H4 (cell line): ENCODE data around the gene CACNA1C. TPM values are rescaled to one million over a fixed set of nuclear protein-coding genes. Genes with fewer than 3 reads are reported as not detected.
"Not testable (repeated sequence)": the region's sequence is repeated elsewhere in the genome, so short reads cannot be mapped to it uniquely, and the experiment has no call there.

Experiments used
- DNase-seq: peaks from one replicate; pipeline ENCODE4 v3.0.0-alpha.2; 2015; ENCODE audit warnings: low spot score
- total RNA-seq: library from RNA; depleted of rRNA; stranded (reverse); fragments of >200 nt; shearing (Covaris generic); gene quantifications from 2 replicates; pipeline ENCODE4 v1.2.3, GENCODE V29; 2014

The CACNA1C gene
- total RNA-seq, 1 experiment from 2014 or later = 1.5 TPM

DNA sequence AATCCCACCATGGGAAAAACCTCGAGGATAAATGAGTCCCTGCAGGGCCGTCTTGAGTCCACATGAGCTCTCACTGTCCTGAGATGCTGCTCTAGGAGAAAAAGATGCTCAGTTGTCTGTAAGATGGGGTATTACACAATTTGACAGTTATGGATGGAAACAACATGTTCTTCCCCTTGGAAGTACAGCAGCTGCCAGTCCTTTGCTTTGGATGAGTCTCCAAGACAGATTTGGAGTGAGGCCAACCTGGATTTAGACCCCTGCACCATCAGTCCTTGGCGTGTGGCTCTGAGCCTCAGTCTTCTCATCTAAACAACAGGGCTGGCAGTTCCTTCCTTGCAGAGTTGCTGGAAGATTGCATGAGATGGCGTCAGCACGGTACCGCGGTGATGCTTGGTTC, 432.9 kb downstream of the CACNA1C start:
- DNase-seq = no peak

GRCh38 chr12:2486796-2487195, 434.0 kb downstream of the CACNA1C start:
- DNase-seq = no peak

- no peak for DNase-seq
Observed at GRCh38 chr12:2487278-2487677, 434.5 kb downstream of the CACNA1C start.

DNA sequence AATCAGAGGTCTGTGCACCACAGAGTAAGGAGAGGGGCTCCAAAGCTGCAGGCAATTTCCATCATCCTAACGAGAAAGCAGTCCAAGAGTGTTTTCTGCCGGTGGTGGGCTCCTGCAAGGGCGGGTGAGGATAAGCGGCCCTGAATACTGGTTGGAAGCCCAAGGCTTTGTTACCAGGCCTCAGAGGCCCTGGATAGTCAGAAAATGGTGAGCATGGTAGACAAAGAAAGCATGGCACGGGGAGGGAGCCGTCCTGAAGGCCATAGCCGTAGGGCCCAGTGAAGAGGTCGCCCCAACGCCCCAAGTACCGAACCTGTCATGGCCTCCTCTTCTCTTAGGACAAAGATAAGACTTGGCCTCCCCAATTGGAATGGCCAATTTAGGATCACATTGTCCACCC, 435.3 kb downstream of the CACNA1C start:
- DNase-seq = no peak

- no peak for DNase-seq
Observed at GRCh38 chr12:2488596-2488995, 435.8 kb downstream of the CACNA1C start.

- DNase-seq = no peak
Observed at GRCh38 chr12:2489275-2489674, 436.5 kb downstream of the CACNA1C start.

DNA sequence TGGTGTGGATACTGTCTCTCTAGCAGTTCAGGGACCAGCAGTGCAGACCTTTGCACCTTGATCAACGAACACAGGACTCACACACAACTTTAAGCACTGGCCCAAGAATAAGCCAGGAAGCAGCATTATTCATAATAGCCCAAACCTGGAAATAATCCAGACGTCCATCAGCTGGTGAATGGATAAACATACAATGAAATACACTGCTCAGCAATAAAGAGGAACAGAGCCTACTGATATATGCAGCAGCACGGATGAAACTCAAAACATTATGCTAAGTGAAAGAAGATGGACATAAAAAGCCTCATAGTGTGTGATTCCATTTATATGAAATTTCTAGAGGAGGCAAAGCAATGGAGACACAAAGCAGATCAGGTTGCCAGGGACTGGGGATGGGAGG, 438.0 kb downstream of the CACNA1C start:
- DNase-seq = no peak

- DNase-seq = not testable (repeated sequence)
Observed at GRCh38 chr12:2491349-2491748, 438.6 kb downstream of the CACNA1C start.

DNA sequence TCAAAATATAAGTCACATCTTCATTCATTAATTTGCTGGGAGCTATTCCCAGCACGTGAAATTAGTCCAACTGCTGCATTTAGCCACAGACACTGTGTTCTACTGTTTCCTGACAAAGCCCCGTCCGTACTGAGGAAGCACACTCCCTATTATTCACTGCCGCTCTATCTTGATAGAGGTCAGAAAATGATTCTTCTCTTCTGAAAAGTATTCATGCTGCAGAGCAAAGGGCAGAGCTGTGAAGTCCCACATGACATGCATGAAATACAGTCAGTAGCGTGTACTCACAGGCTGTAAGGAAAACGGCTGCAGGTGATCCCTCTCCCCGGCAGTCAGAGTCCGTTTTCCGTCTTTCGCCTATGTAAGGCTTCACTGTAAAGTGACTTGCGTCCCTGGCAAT, 439.4 kb downstream of the CACNA1C start:
- DNase-seq = no peak

GRCh38 chr12:2493086-2493485, 440.3 kb downstream of the CACNA1C start:
- DNase-seq = no peak

- DNase-seq = no peak
Observed at GRCh38 chr12:2494486-2495192, 441.9 kb downstream of the CACNA1C start.

- no peak for DNase-seq
Observed at GRCh38 chr12:2495417-2496112, 442.8 kb downstream of the CACNA1C start.

- DNase-seq = no peak
Observed at GRCh38 chr12:2498964-2499500, 446.2 kb downstream of the CACNA1C start.

DNA sequence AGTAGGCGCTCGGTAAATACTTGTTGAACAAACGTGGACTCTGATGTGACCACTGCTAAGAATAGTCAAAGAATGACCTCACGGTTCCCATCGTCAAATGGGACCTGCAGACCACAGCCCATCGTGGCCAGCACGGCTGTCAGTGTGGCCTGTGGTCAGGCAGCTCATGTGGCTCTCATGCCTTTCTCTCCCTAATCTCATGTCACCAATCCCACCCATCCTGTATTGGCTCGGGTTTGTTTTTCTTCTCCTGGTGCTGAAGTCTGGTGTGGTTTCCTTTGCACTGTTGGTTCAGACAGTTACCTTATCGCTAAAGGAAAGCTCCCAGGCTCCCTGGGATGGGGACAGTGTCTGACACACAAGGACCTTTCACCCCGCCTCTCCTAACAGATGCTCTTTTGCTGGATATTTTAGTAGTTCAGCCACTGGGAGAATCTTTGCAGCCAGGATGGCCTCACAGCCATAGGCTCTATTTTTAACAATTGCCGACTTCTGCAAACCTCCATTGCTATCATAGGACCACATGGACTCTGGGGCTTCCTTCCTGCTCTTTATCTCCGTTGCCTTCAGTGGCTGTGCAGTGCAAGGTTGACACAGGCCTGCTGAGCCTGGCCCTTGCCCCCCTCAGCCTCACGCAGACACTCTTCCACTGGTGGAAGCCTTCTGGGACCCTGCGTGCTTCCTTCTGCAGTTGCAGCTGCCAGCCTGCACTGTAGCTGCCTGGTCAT, 448.8 kb downstream of the CACNA1C start:
- no peak for DNase-seq

GRCh38 chr12:2503036-2503435, 450.2 kb downstream of the CACNA1C start:
- DNase-seq = no peak

- no peak for DNase-seq
Observed at GRCh38 chr12:2503762-2504161, 451.0 kb downstream of the CACNA1C start.

DNA sequence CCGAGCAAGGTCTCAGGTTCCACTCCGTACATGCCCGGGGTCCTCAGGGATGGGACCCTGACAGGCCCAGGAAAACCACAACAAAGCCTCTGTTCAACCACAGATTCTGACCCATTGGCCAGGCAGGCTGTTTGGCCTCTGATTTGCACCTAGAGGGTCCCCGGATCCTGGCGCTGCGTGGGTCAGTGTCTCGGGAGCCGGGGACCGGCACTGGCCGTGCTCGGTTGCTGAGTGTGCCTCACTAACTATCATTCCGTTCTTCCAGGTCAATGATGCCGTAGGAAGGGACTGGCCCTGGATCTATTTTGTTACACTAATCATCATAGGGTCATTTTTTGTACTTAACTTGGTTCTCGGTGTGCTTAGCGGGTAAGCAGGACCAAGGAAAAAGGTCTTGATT, 451.8 kb downstream of the CACNA1C start:
- no peak for DNase-seq

- no peak for DNase-seq
Observed at GRCh38 chr12:2507814-2508213, 455.0 kb downstream of the CACNA1C start.

DNA sequence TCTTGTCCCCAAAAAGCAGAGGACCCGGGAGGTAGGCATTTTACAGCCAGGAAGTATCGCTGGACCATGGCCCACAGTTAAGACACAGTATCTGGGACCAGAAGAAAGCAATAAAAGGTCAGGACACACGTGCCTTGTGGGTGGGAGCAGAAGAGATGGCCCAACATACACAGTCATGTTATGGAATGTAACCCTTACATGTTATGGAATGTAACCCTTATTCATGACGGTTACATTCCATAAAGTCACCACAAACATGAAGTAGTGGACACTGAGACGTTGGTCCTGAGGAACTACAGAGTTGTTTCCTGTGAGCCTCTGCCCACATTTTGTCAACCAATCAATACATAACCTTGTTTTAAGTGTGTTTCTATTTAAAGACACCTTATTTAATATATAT, 456.4 kb downstream of the CACNA1C start:
- DNase-seq = no peak

GRCh38 chr12:2510045-2510444, 457.3 kb downstream of the CACNA1C start:
- DNase-seq = no peak

- no peak for DNase-seq
Observed at GRCh38 chr12:2513141-2514037, 460.6 kb downstream of the CACNA1C start.

- DNase-seq = no peak
Observed at GRCh38 chr12:2514038-2514340, 461.2 kb downstream of the CACNA1C start.
